Upper lobe of left lung (tissue), 4 donors: ENCODE data around the gene ABCC5.

ENCODE experiments used
- EP300 ChIP-seq, 4 donors: sonication (generic); formaldehyde crosslinking; IDR thresholded peaks; one replicate each; pipeline ENCODE4 v1.5.1; 2017; ENCODE audit warnings: antibody characterized with exemption in 4 of 4, control low read depth in 2 of 4
- POLR2A ChIP-seq, 4 donors: fragments of 450-650 bp; IDR thresholded peaks; one replicate each; pipeline ENCODE4 v1.5.1; 2016 to 2017; ENCODE audit warnings: antibody characterized with exemption in 4 of 4, mild to moderate bottlenecking in 2 of 4
- POLR2AphosphoS5 ChIP-seq, 2 donors: sonication (generic); formaldehyde crosslinking; IDR thresholded peaks; one replicate each; pipeline ENCODE4 v1.5.1; 2017; ENCODE audit warnings: antibody characterized with exemption in 2 of 2
- TF ChIP-seq, protein P1 (sequence below), 6 experiments: fragments of 450-650 bp in 4 of 6; fragments of 200-600 bp in 2 of 6; sonication (generic) in 2 of 6; IDR thresholded peaks; one replicate each; pipeline ENCODE4 v1.5.1; 2016 to 2019; ENCODE audit warnings: antibody characterized with exemption in 6 of 6

DNA sequence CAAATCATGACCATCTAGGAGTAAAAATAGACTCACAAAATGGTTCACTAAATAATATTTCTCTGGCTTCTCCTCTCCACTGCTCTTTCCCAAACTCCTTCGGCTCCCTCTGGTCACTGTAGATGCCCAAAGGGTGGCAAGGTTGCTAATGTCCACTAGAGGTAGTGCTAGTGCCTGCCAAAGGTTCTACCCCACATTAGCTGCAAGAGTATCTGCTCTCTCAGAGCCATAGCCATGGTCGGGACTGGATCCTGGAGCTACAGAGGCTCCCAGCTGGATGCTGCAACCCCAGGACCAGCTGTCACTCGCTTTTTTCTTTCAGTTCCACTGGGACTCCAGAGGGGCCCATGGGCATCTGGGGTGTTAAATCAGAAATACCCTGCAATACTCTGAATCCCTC, 22.3 kb upstream of the ABCC5 start:
- TF ChIP-seq, protein P1, sequence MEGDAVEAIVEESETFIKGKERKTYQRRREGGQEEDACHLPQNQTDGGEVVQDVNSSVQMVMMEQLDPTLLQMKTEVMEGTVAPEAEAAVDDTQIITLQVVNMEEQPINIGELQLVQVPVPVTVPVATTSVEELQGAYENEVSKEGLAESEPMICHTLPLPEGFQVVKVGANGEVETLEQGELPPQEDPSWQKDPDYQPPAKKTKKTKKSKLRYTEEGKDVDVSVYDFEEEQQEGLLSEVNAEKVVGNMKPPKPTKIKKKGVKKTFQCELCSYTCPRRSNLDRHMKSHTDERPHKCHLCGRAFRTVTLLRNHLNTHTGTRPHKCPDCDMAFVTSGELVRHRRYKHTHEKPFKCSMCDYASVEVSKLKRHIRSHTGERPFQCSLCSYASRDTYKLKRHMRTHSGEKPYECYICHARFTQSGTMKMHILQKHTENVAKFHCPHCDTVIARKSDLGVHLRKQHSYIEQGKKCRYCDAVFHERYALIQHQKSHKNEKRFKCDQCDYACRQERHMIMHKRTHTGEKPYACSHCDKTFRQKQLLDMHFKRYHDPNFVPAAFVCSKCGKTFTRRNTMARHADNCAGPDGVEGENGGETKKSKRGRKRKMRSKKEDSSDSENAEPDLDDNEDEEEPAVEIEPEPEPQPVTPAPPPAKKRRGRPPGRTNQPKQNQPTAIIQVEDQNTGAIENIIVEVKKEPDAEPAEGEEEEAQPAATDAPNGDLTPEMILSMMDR (IDR thresholded peaks at IDR 0.05) = peak in 4 of 6 experiments; percentile 10 to 24 (median 15)
- TF ChIP-seq POLR2A (IDR thresholded peaks at IDR 0.05) (no peak), POLR2AphosphoS5 (IDR thresholded peaks at IDR 0.05) (no peak), EP300 (IDR thresholded peaks at IDR 0.05) (no peak)
